HG02610 (cell line): ENCODE data around the gene MYG1.
"Not testable (repeated sequence)": the region's sequence is repeated elsewhere in the genome, so short reads cannot be mapped to it uniquely, and the experiment has no call there.

ENCODE experiments used
- ATAC-seq: cut with Tn5 transposase; IDR thresholded peaks from one replicate; pipeline ENCODE4 v1.9.1; 2021; ENCODE audit warnings: mild to moderate bottlenecking, moderate library complexity; ENCODE audit not compliant: unreplicated experiment

MYG1 gene

GRCh38 chr12:53286448-53286847 is 13.0 kb upstream of the MYG1 start:
- no peak for ATAC-seq

GRCh38 chr12:53287741-53288216 is 11.7 kb upstream of the MYG1 start:
- no peak for ATAC-seq

GRCh38 chr12:53288322-53288721 is 11.2 kb upstream of the MYG1 start:
- no peak for ATAC-seq

GRCh38 chr12:53289891-53290290 is 9.6 kb upstream of the MYG1 start:
- ATAC-seq, result no peak

GRCh38 chr12:53290661-53291060 is 8.8 kb upstream of the MYG1 start:
- ATAC-seq, result no peak

GRCh38 chr12:53292426-53292825 is 7.1 kb upstream of the MYG1 start:
- no peak for ATAC-seq

- ATAC-seq, result peak; percentile 83
Measured at GRCh38 chr12:53295070-53295890, 4.2 kb upstream of the MYG1 start, which contains the start of gene PFDN5. TSS of gene PFDN5 (plus strand) at chr12:53295542. CDS start at chr12:53295568, 26 bp downstream.

- no peak for ATAC-seq
Measured at GRCh38 chr12:53295891-53296219, 3.6 kb upstream of the MYG1 start.

GRCh38 chr12:53297106-53297505 is 2.4 kb upstream of the MYG1 start:
- not testable (repeated sequence) for ATAC-seq

- no peak for ATAC-seq
Measured at GRCh38 chr12:53298164-53298563, 1.3 kb upstream of the MYG1 start.

GRCh38 chr12:53299101-53299453 is 418 bp upstream of the MYG1 start:
- no peak for ATAC-seq

GRCh38 chr12:53300187-53300586 is 692 bp downstream of the MYG1 start:
- no peak for ATAC-seq

- no peak for ATAC-seq
Measured at GRCh38 chr12:53302903-53303302, 3.4 kb downstream of the MYG1 start.

- no peak for ATAC-seq
Measured at GRCh38 chr12:53306826-53307225, 7.3 kb downstream of the MYG1 start.

GRCh38 chr12:53308276-53308675 is 8.8 kb downstream of the MYG1 start:
- ATAC-seq, result no peak

GRCh38 chr12:53313996-53314395 is 14.5 kb downstream of the MYG1 start:
- ATAC-seq, result no peak

GRCh38 chr12:53320352-53321195 is 21.1 kb downstream of the MYG1 start:
- ATAC-seq, result no peak

GRCh38 chr12:53324113-53324778 is 24.8 kb downstream of the MYG1 start:
- peak; percentile 34 for ATAC-seq

- peak; percentile 39 for ATAC-seq
Measured at GRCh38 chr12:53324779-53325510, 25.4 kb downstream of the MYG1 start.

GRCh38 chr12:53325511-53326061 is 26.1 kb downstream of the MYG1 start:
- no peak for ATAC-seq
